GM12878 (cell line): ENCODE data around the gene CLEC12A. TPM values are rescaled to one million over a fixed set of nuclear protein-coding genes. Genes with fewer than 3 reads are reported as not detected.

ENCODE experiments used
- ATAC-seq: fragments of 200-7000 bp; cut with Tn5 transposase; 3 replicates; pipeline ENCODE4 v1.9.1; 2020; ENCODE audit warnings: mild to moderate bottlenecking, moderate library complexity
- BruUV-seq: library from RNA; stranded (reverse); fragments of 400-500 nt; replicated peaks from 2 replicates; lab custom pipeline; 2021; lab: Mats Ljungman, UMichigan
- CTCF ChIA-PET: fragments of 300-600 bp; sonication (Branson Sonifier 250); formaldehyde crosslinking; extraction: SDS; loops from one replicate; lab custom pipeline; 2021; ENCODE audit warnings: inconsistent platforms; lab: Yijun Ruan, JAX
- POLR2A ChIA-PET: fragments of 350-600 bp; formaldehyde crosslinking; extraction: SDS; loops from one replicate; lab custom pipeline; 2021; ENCODE audit warnings: inconsistent platforms; lab: Charles Lee
- RAD21 ChIA-PET: fragments of 300-600 bp; sonication (Branson Sonifier 250); formaldehyde crosslinking; loops from one replicate; lab custom pipeline; 2023; ENCODE audit warnings: antibody characterized with exemption; ENCODE audit not compliant: unreplicated experiment; lab: Charles Lee
- SMC1A ChIA-PET: fragments of 300-600 bp; sonication (Branson Sonifier 250); formaldehyde crosslinking; loops from one replicate; lab custom pipeline; 2023; ENCODE audit not compliant: unreplicated experiment, uncharacterized antibody; lab: Charles Lee
- DNase-seq: peaks from one replicate; pipeline ENCODE4 v3.0.0-alpha.2; 2011; ENCODE audit warnings: low read depth, low spot score
- FAIRE-seq: peaks from 3 replicates; lab custom pipeline; 2011; peaks lifted over from hg19 to GRCh38; lab: Jason Lieb, UNC
- H2AFZ ChIP-seq: 2 replicates; pipeline ENCODE4 v1.6.0; 2011; ENCODE audit warnings: low read depth, low read length, control low read depth; ENCODE audit not compliant: control insufficient read depth
- H3K27ac ChIP-seq: 2 replicates; pipeline ENCODE4 v1.5.1; 2011; ENCODE audit warnings: control low read depth; ENCODE audit not compliant: control insufficient read depth, insufficient read depth
- H3K27me3 ChIP-seq, 2 experiments: replicated peaks in 1 of 2; 2 replicates each; pipeline versions ENCODE4 v1.6.0 to v1.6.1; 2011; ENCODE audit warnings: low read length in 1 of 2; ENCODE audit not compliant: control insufficient read depth in 2 of 2, insufficient read depth in 2 of 2
- H3K36me3 ChIP-seq, 2 experiments: 2 replicates each; pipeline ENCODE4 v1.5.1; 2011; ENCODE audit warnings: low read length in 1 of 2; ENCODE audit not compliant: control insufficient read depth in 2 of 2, insufficient read depth in 2 of 2
- H3K4me1 ChIP-seq: 2 replicates; pipeline ENCODE4 v1.6.1; 2011; ENCODE audit warnings: mild to moderate bottlenecking, low read length, moderate library complexity, mixed read lengths; ENCODE audit not compliant: control insufficient read depth, insufficient read depth
- H3K4me2 ChIP-seq: 2 replicates; pipeline ENCODE4 v1.6.0; 2011; ENCODE audit warnings: control low read depth; ENCODE audit not compliant: control insufficient read depth, insufficient read depth
- H3K4me3 ChIP-seq: fragments of 200-600 bp; sonication (generic); 2 replicates; pipeline ENCODE4 v1.5.1; 2016
- H3K79me2 ChIP-seq: 2 replicates; pipeline ENCODE4 v1.6.0; 2011; ENCODE audit warnings: low read length; ENCODE audit not compliant: control insufficient read depth, insufficient read depth
- H3K9ac ChIP-seq: 2 replicates; pipeline ENCODE4 v1.8.0; 2011; ENCODE audit warnings: low read length, control low read depth, mixed read lengths; ENCODE audit not compliant: control insufficient read depth, insufficient read depth
- H3K9me3 ChIP-seq: replicated peaks from 3 replicates; pipeline ENCODE4 v1.5.1; 2011; ENCODE audit warnings: mild to moderate bottlenecking, low read length; ENCODE audit not compliant: control insufficient read depth, insufficient read depth
- H4K20me1 ChIP-seq: 2 replicates; pipeline ENCODE4 v1.6.0; 2011; ENCODE audit not compliant: control insufficient read depth, insufficient read depth
- DPF2 ChIP-seq: fragments of 450-650 bp; IDR thresholded peaks from 2 replicates; pipeline ENCODE4 v1.6.1; 2017; ENCODE audit warnings: mild to moderate bottlenecking
- HDGF ChIP-seq: fragments of 450-650 bp; IDR thresholded peaks from 2 replicates; pipeline ENCODE4 v1.6.1; 2016; ENCODE audit warnings: antibody characterized with exemption
- IKZF1 ChIP-seq: fragments of 450-650 bp; conservative IDR thresholded peaks from 2 replicates; pipeline ENCODE4 v1.6.1; 2017; ENCODE audit warnings: antibody characterized with exemption, mild to moderate bottlenecking
- IKZF2 ChIP-seq, 2 experiments: fragments of 450-650 bp; IDR thresholded peaks; 2 replicates each; pipeline ENCODE4 v1.6.1; 2017; ENCODE audit warnings: mild to moderate bottlenecking in 2 of 2, moderate library complexity in 2 of 2
- JUNB ChIP-seq: IDR thresholded peaks from 2 replicates; pipeline ENCODE4 v1.6.1; 2016; ENCODE audit warnings: antibody characterized with exemption, mild to moderate bottlenecking
- KDM1A ChIP-seq: fragments of 200-600 bp; sonication (generic); IDR thresholded peaks from 2 replicates; pipeline ENCODE4 v1.6.1; 2016; ENCODE audit warnings: borderline replicate concordance
- MEF2B ChIP-seq: fragments of 450-650 bp; IDR thresholded peaks from 2 replicates; pipeline ENCODE4 v1.6.1; 2018; ENCODE audit warnings: mild to moderate bottlenecking, moderate library complexity; ENCODE audit not compliant: partially characterized antibody, poor library complexity, severe bottlenecking
- RFX5 ChIP-seq: IDR thresholded peaks from 2 replicates; pipeline ENCODE4 v1.6.1; 2011; ENCODE audit warnings: low read depth, low read length, improper control_type of control experiment
- TAF1 ChIP-seq: IDR thresholded peaks from 2 replicates; pipeline ENCODE4 v1.6.1; 2011; ENCODE audit warnings: mild to moderate bottlenecking, low read depth, low read length, borderline replicate concordance
- TBL1XR1 ChIP-seq: IDR thresholded peaks from 2 replicates; pipeline ENCODE4 v1.6.1; 2012; ENCODE audit warnings: low read depth, low read length, improper control_type of control experiment
- ZNF24 ChIP-seq: fragments of 450-650 bp; IDR thresholded peaks from 2 replicates; pipeline ENCODE4 v1.6.1; 2017; ENCODE audit warnings: antibody characterized with exemption, mild to moderate bottlenecking
- WGBS: methylation state at CpG from one replicate; pipeline ENCODE4 v1.1.6; 2016; ENCODE audit warnings: low lambda C conversion rate; ENCODE audit not compliant: insufficient replicate concordance, insufficient coverage; ENCODE audit errors: missing lambda C conversion rate; 5-methylcytosine and 5-hydroxymethylcytosine counted together
- in situ Hi-C: fragments of 300-500 bp; cut with MboI; formaldehyde crosslinking; loops from 9 replicates; pipeline ENCODE4 v1.14.3; 2018; ENCODE audit warnings: mixed read lengths
- intact Hi-C: fragments of 100-400 bp; cut with micrococcal nuclease; formaldehyde crosslinking; loops from one replicate; pipeline ENCODE4 v1.14.2; 2022; ENCODE audit not compliant: unreplicated experiment
- polyA plus RNA-seq, 11 experiments: library from polyadenylated mRNA; depleted of rRNA in 4 of 11; unstranded in 6 of 11; stranded (reverse) in 5 of 11; fragments of >200 nt; fragmentation: Nextera tagmentation in 4 of 11; fragmentation: Illumina TruSeq in 1 of 11; extraction: Ambion mirVana in 4 of 11; extraction: Trizol in 1 of 11; gene quantifications; 1 replicate in 1 of 11; 2 replicates in 10 of 11; pipeline versions ENCODE4 v1.2.1 to v1.2.3, GENCODE V29; 2011 to 2016; ENCODE audit warnings: inconsistent platforms in 2 of 11, missing spikeins in 2 of 11, low read depth in 1 of 11
- total RNA-seq, 4 experiments: library from RNA; depleted of rRNA in 3 of 4; stranded (reverse); fragments of >200 nt in 3 of 4; fragmentation: Illumina TruSeq in 1 of 4; extraction: Trizol in 1 of 4; gene quantifications; 2 replicates each; pipeline versions ENCODE4 v1.2.1 to v1.2.3, GENCODE V29; 2013 to 2021
- TF ChIP-seq, protein P1 (sequence below): IDR thresholded peaks from 2 replicates; pipeline ENCODE4 v1.6.1; 2011; ENCODE audit warnings: low read depth, mild to moderate bottlenecking, low read length, moderate library complexity, borderline replicate concordance; ENCODE audit errors: extremely low read depth
- TF ChIP-seq, protein P2 (sequence below): IDR thresholded peaks from 2 replicates; pipeline ENCODE4 v1.6.1; 2012; ENCODE audit warnings: improper control_type of control experiment, low read depth, low read length; ENCODE audit not compliant: insufficient replicate concordance

CLEC12A gene
- total and polyA plus RNA-seq, 10 of the 15 experiments (the other 5 are each of a cell fraction or from before 2014, with no cell fraction given), result 0.07 to 0.21 TPM; not detected in 8

DNA sequence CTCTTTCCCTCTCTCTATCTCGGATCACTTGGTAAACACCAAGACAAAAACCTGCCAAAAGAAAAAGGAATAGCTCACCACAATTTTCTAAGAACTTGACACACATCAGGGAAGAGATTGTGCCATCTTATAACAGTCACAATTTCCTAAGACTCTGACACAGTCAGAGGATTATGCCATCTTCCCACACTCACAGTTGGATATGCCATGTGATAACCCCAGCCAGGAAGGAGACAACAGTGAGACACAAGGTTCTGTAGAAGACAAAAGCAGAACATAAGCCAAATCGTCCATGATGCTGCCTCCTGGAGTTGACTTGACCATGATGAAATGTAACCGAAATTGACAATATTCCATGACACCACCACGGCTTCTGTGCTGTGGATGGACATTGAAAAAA, 56.5 kb downstream of the CLEC12A start:
- Histone ChIP-seq H3K4me1 (no peaks in the 10 kb centered on the region), H3K4me2 (no peak overlapping the region), H3K27me3 (no peaks in the 10 kb centered on the region), H2AFZ (no peak overlapping the region), H4K20me1 (no peaks in the 10 kb centered on the region), H3K79me2 (no peaks in the 10 kb centered on the region), H3K9ac (no peak overlapping the region), H3K9me3 (no peaks in the 10 kb centered on the region), H3K4me3 (no peak overlapping the region), H3K36me3 (no peaks in the 10 kb centered on the region), H3K27ac (no peak overlapping the region)
- FAIRE-seq, result no peak
- no peak for TF ChIP-seq MEF2B
- TF ChIP-seq RFX5, result no peak
- TF ChIP-seq KDM1A, result no peak
- TF ChIP-seq, protein P1, sequence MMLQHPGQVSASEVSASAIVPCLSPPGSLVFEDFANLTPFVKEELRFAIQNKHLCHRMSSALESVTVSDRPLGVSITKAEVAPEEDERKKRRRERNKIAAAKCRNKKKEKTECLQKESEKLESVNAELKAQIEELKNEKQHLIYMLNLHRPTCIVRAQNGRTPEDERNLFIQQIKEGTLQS, result no peak
- no peak for TF ChIP-seq HDGF
- no peak for ATAC-seq
- BruUV-seq, result no TSS peak
- intact Hi-C loops, result no loop called here
- in situ Hi-C loops, result no loop called here
- ChIA-PET CTCF (no interaction called here), RAD21 (no interaction called here), SMC1A (no interaction called here), POLR2A (no interaction called here)
- no peak for DNase-seq
- 49% methylated on average over 4 of the region's 4 CpGs for WGBS

DNA sequence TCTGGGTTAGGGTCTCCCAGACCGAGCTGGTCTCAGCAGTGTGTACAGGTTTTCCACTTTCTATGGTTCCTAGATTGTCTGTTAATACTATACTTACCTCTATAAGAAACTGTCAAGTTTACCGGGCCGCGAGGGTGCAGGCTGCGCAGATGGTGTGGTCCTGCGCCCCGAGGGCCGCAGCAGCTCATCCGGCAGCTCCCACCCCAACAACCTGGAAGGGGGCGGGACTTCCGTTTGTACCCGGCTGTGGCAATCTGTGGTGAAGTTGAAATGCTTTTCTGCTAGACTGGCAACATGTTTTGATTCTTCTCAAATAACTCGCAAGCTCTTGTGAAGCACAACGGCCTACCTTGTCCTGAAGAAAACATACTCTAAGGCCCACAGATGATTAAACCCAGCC, 59.2 kb downstream of the CLEC12A start, which contains the start of gene CLEC9A:
CLEC9A (plus strand) TSS at position 237 of the 400 bp plus-strand sequence. CDS start 22,006 bp downstream, outside the sequence.
- no peak for FAIRE-seq
- in situ Hi-C loops, result loop anchor here (5.0 kb wide), 1 partner anchor 112 kb away; no protein-coding TSS in a partner anchor
- H3K79me2 ChIP-seq, result no peaks in the 10 kb centered on the region
- H4K20me1 ChIP-seq, result no peaks in the 10 kb centered on the region
- no peaks in the 10 kb centered on the region for H3K9me3 ChIP-seq
- no peak within 1 kb of the TSS for H3K4me3 ChIP-seq
- no peaks in the 10 kb centered on the region for H3K4me1 ChIP-seq
- ChIA-PET RAD21 (interaction anchor here (0.7 kb wide), 1 partner anchor 29 kb away, joined by 3 read pairs; no protein-coding TSS in a partner anchor), POLR2A (no interaction called here), CTCF (interaction anchor here (1.2 to 1.6 kb wide), 2 partner anchors 31 to 109 kb away, joined by 3 to 5 read pairs; partner anchors contain the start of gene CLEC1B), SMC1A (no interaction called here)
- H3K4me2 ChIP-seq, result no peak within 1 kb of the TSS
- H3K27me3 ChIP-seq, result no peaks in the 10 kb centered on the region
- H2AFZ ChIP-seq, result no peak within 1 kb of the TSS
- no peak for ATAC-seq
- no peak for DNase-seq
- 70% methylated on average over 14 of the region's 14 CpGs for WGBS
- H3K36me3 ChIP-seq, result no peaks in the 10 kb centered on the region
- H3K9ac ChIP-seq, result no peak within 1 kb of the TSS
- BruUV-seq, result no TSS peak
- H3K27ac ChIP-seq, result no peak within 1 kb of the TSS
- intact Hi-C loops, result no loop called here
- TF ChIP-seq TBL1XR1, result no peak
- no peak for TF ChIP-seq JUNB
- no peak for TF ChIP-seq IKZF1
- no peak for TF ChIP-seq DPF2
- TF ChIP-seq IKZF2 (IDR thresholded peaks at IDR 0.05), result no peak
- TF ChIP-seq TAF1, result no peak
- TF ChIP-seq, protein P2, sequence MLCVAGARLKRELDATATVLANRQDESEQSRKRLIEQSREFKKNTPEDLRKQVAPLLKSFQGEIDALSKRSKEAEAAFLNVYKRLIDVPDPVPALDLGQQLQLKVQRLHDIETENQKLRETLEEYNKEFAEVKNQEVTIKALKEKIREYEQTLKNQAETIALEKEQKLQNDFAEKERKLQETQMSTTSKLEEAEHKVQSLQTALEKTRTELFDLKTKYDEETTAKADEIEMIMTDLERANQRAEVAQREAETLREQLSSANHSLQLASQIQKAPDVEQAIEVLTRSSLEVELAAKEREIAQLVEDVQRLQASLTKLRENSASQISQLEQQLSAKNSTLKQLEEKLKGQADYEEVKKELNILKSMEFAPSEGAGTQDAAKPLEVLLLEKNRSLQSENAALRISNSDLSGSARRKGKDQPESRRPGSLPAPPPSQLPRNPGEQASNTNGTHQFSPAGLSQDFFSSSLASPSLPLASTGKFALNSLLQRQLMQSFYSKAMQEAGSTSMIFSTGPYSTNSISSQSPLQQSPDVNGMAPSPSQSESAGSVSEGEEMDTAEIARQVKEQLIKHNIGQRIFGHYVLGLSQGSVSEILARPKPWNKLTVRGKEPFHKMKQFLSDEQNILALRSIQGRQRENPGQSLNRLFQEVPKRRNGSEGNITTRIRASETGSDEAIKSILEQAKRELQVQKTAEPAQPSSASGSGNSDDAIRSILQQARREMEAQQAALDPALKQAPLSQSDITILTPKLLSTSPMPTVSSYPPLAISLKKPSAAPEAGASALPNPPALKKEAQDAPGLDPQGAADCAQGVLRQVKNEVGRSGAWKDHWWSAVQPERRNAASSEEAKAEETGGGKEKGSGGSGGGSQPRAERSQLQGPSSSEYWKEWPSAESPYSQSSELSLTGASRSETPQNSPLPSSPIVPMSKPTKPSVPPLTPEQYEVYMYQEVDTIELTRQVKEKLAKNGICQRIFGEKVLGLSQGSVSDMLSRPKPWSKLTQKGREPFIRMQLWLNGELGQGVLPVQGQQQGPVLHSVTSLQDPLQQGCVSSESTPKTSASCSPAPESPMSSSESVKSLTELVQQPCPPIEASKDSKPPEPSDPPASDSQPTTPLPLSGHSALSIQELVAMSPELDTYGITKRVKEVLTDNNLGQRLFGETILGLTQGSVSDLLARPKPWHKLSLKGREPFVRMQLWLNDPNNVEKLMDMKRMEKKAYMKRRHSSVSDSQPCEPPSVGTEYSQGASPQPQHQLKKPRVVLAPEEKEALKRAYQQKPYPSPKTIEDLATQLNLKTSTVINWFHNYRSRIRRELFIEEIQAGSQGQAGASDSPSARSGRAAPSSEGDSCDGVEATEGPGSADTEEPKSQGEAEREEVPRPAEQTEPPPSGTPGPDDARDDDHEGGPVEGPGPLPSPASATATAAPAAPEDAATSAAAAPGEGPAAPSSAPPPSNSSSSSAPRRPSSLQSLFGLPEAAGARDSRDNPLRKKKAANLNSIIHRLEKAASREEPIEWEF, result no peak
- no peak for TF ChIP-seq ZNF24
